ENCODE data around the gene SBK1. TPM values are rescaled to one million over a fixed set of nuclear protein-coding genes. Genes with fewer than 3 reads are reported as not detected.
"Not testable (repeated sequence)": the region's sequence is repeated elsewhere in the genome, so short reads cannot be mapped to it uniquely, and the experiment has no call there.

Gene SBK1
- total RNA-seq: under 1 TPM; 0.81 to 0.92 TPM

DNA sequence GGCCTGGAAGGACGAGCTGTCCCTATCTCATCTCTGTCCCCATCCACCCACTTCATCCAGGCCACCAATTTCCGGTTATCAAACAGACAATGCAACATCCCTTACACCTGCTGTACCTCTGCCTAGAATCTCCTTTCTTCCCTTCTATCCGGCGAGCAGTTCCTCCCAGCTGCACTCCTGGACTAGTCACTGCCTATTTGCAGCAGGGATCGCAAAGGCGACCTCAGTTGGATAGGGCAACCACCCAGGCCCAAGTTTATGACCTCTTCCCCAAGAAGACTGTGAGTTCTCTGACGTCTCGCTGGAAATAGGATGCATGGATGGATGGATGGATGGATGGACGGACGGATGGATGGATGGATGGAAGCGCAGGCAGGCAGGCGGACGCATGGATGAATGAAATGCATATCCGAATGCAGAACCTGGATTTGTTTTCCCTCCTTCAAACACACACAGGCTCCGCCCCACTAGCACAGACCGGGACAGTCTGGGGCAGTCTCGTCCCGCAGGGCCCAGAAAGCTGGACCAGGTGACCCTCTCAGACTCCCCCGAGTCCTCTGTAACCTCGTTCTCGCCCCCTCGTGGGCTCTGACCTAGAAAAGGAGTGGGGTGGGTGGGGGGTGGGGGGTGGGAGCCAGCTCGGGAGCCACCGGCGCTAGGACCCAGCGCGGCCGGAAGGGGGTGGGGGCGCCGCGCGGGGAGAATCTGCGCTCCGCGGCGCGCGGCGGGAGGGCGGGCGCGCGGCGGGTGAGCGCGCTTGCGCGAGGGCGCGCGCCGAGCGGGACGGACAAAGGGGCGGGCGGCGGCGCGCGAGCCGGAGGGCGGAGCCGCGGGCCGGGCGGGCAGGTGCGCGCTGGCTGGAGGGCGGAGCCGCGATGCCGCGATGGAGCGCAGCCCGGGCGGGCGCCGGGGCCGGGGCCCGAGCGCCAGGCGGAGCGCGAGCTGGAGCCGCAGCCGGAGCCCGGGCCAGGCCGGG, at the start of gene SBK1:
TSS of gene SBK1 (plus strand) at position 875 of the 976 bp plus-strand sequence. CDS start 24,867 bp downstream, outside the sequence.
- Histone ChIP-seq H3K4me1 (ENCODE audit: control insufficient read depth in 1 of 2, low read depth in 2 of 2) (peaks cover 6 to 10% of the 10 kb centered on the region in 2 donors), H3K27ac (no peak within 1 kb of the TSS), H3K27me3 (replicated peaks; ENCODE audit: insufficient read depth) (no peaks in the 10 kb centered on the region), H3K9me3 (no peaks in the 10 kb centered on the region), H3K36me3 (no peaks in the 10 kb centered on the region), H3K4me3 (peak within 1 kb of the TSS; percentile 76)
- ATAC-seq (ENCODE audit: insufficient number of reproducible peaks, low FRiP score, low read depth) (no peak), DNase-seq (ENCODE audit: low spot score) (no peak)
- TF ChIP-seq CTCF (IDR thresholded peaks at IDR 0.05): no peak

DNA sequence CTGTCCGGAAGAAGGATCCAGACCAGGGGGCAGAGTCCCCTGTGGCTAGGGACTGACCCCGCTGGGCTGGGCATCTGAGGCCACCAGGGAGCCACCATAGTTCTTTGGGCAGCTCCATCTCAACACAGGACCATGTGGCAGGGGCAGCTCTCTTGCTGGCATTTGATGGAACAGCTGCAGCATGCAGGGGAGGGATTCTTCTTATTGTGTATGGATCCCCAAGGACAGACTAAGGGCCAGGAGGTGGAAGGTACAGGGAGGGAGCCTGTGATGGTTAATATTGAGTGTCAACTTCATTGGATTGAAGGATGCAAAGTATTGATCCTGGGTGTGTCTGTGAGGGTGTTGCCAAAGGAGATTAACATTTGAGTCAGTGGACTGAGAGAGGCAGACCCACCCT, 42.8 kb upstream of the SBK1 start:
- not testable (repeated sequence) for H3K36me3 ChIP-seq; ATAC-seq (ENCODE audit: insufficient number of reproducible peaks, low FRiP score, low read depth); DNase-seq (ENCODE audit: low spot score); H3K9me3 ChIP-seq; H3K27ac ChIP-seq; H3K27me3 ChIP-seq (replicated peaks; ENCODE audit: insufficient read depth); H3K4me3 ChIP-seq; H3K4me1 ChIP-seq (ENCODE audit: control insufficient read depth in 1 of 2, low read depth in 2 of 2)

- no peaks in the 10 kb centered on the region for H3K36me3 ChIP-seq
- no peak for ATAC-seq (ENCODE audit: insufficient number of reproducible peaks, low FRiP score, low read depth)
- H3K4me1 ChIP-seq (ENCODE audit: control insufficient read depth in 1 of 2, low read depth in 2 of 2): no peaks in the 10 kb centered on the region
- no peak overlapping the region for H3K4me3 ChIP-seq
- no peak overlapping the region for H3K27ac ChIP-seq
- no peaks in the 10 kb centered on the region for H3K9me3 ChIP-seq
- TF ChIP-seq CTCF (IDR thresholded peaks at IDR 0.05): no peak
- DNase-seq (ENCODE audit: low spot score): no peak
- no peaks in the 10 kb centered on the region for H3K27me3 ChIP-seq (replicated peaks; ENCODE audit: insufficient read depth)
Measured at GRCh38 chr16:28250999-28251398, 41.3 kb upstream of the SBK1 start.

DNA sequence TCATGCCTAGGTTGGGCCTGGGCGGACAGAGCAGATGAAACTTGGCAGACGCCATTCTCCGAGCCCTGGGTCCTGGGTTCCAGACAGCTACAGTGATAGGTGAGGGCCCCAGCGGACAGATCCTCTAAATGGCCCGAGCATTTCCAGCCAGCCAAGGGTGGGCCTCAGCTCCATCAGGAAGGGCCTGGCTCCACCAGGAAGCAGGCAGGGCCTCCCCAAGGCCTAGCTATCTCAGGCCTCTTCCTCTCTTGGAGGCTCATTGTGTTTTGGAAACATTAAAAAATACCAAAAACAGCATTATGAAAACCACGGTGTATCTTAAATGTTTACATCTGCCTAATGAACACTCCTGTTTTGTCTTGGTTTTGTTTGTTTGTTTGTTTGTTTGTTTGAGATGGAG, 38.2 kb upstream of the SBK1 start:
- Histone ChIP-seq H3K27me3 (replicated peaks; ENCODE audit: insufficient read depth) (no peaks in the 10 kb centered on the region), H3K27ac (no peak overlapping the region), H3K4me1 (ENCODE audit: control insufficient read depth in 1 of 2, low read depth in 2 of 2) (peaks cover 0 to 12% of the 10 kb centered on the region in 2 donors), H3K36me3 (no peaks in the 10 kb centered on the region), H3K9me3 (no peaks in the 10 kb centered on the region), H3K4me3 (no peak overlapping the region)
- DNase-seq (ENCODE audit: low spot score) (no peak), ATAC-seq (ENCODE audit: insufficient number of reproducible peaks, low FRiP score, low read depth) (no peak)
- no peak for TF ChIP-seq CTCF (IDR thresholded peaks at IDR 0.05)

GRCh38 chr16:28255838-28256237, 36.5 kb upstream of the SBK1 start:
- TF ChIP-seq CTCF (IDR thresholded peaks at IDR 0.05): no peak
- Histone ChIP-seq H3K4me3 (no peak overlapping the region), H3K4me1 (ENCODE audit: control insufficient read depth in 1 of 2, low read depth in 2 of 2) (peaks cover 0 to 14% of the 10 kb centered on the region in 2 donors), H3K9me3 (no peaks in the 10 kb centered on the region), H3K27ac (no peak overlapping the region), H3K36me3 (no peaks in the 10 kb centered on the region), H3K27me3 (replicated peaks; ENCODE audit: insufficient read depth) (no peaks in the 10 kb centered on the region)
- DNase-seq (ENCODE audit: low spot score): no peak
- ATAC-seq (ENCODE audit: insufficient number of reproducible peaks, low FRiP score, low read depth): no peak
